ENCODE data around the gene NMRAL1. TPM values are rescaled to one million over a fixed set of nuclear protein-coding genes. Genes with fewer than 3 reads are reported as not detected.

Gene NMRAL1
- polyA plus RNA-seq, 3 donors: 45.0 to 49.8 (median 48.8) TPM

- no peak for DNase-seq
These were observed 43.4 kb downstream of the NMRAL1 start for GRCh38 chr16:4431023-4431422.

GRCh38 chr16:4428500-4428899 is 45.9 kb downstream of the NMRAL1 start:
- DNase-seq: no peak

- no peak for DNase-seq
These were observed 47.6 kb downstream of the NMRAL1 start for GRCh38 chr16:4426722-4427372.

- DNase-seq: no peak
These were observed 48.3 kb downstream of the NMRAL1 start for GRCh38 chr16:4426021-4426684.

GRCh38 chr16:4425378-4426020 is 48.9 kb downstream of the NMRAL1 start, which contains the start of gene DNAJA3:
Gene DNAJA3 (plus strand): TSS chr16:4425868. CDS start chr16:4425882, 14 bp downstream.
- DNase-seq: peak; percentile 91

- DNase-seq: no peak
These were observed 53.8 kb downstream of the NMRAL1 start for GRCh38 chr16:4420505-4421105.

GRCh38 chr16:4419402-4419959 is 54.9 kb downstream of the NMRAL1 start:
- DNase-seq: no peak

GRCh38 chr16:4416200-4417032 is 58.0 kb downstream of the NMRAL1 start, which contains the start of gene CORO7:
Gene CORO7 (minus strand): TSS chr16:4416596. CDS start chr16:4416518, 78 bp downstream.
- DNase-seq: peak; percentile 90

- no peak for DNase-seq
These were observed 58.8 kb downstream of the NMRAL1 start for GRCh38 chr16:4415538-4416199.

GRCh38 chr16:4414187-4414917 is 60.1 kb downstream of the NMRAL1 start:
- DNase-seq: no peak

- no peak for DNase-seq
These were observed 61.6 kb downstream of the NMRAL1 start for GRCh38 chr16:4412854-4413253.

GRCh38 chr16:4412159-4412558 is 62.3 kb downstream of the NMRAL1 start:
- DNase-seq: no peak

Other genes starting within 250 kb of the NMRAL1 start
- gene SRL, start 232.5 kb downstream of the NMRAL1 start, polyA plus RNA-seq (ENCODE audit: insufficient read length in 3 of 3): 1 to 10 TPM; 1.1 to 1.6 (median 1.2) TPM
- gene TFAP4, start 201.6 kb downstream of the NMRAL1 start, polyA plus RNA-seq (ENCODE audit: insufficient read length in 3 of 3): 10 to 100 TPM; 21.6 to 27.1 (median 22.1) TPM
- 10 to 100 TPM; 46.2 to 52.4 (median 50.6) TPM for gene GLIS2, start 158.6 kb downstream of the NMRAL1 start, polyA plus RNA-seq (ENCODE audit: insufficient read length in 3 of 3)
- gene PAM16, start 123.3 kb downstream of the NMRAL1 start, polyA plus RNA-seq (ENCODE audit: insufficient read length in 3 of 3): 10 to 100 TPM; 25.3 to 33.4 (median 30.7) TPM
- 10 to 100 TPM; 53.6 to 74.6 (median 67.2) TPM for gene VASN, start 102.8 kb downstream of the NMRAL1 start, polyA plus RNA-seq (ENCODE audit: insufficient read length in 3 of 3)
- gene CORO7, start 58.0 kb downstream of the NMRAL1 start, polyA plus RNA-seq (ENCODE audit: insufficient read length in 3 of 3): 10 to 100 TPM; 21.2 to 25.0 (median 24.6) TPM
- 10 to 100 TPM; 37.6 to 48.6 (median 44.2) TPM for gene DNAJA3, start 48.8 kb downstream of the NMRAL1 start, polyA plus RNA-seq (ENCODE audit: insufficient read length in 3 of 3)
- 10 to 100 TPM; 41.2 to 54.5 (median 47.8) TPM for gene HMOX2, start 1.8 kb upstream of the NMRAL1 start, polyA plus RNA-seq (ENCODE audit: insufficient read length in 3 of 3)
- gene CDIP1, start 64.1 kb upstream of the NMRAL1 start, polyA plus RNA-seq (ENCODE audit: insufficient read length in 3 of 3): 10 to 100 TPM; 32.3 to 35.9 (median 32.6) TPM
- gene C16orf96, start 81.7 kb upstream of the NMRAL1 start, polyA plus RNA-seq (ENCODE audit: insufficient read length in 3 of 3): under 1 TPM; 0.28 to 0.40 (median 0.38) TPM
- gene UBALD1, start 140.3 kb upstream of the NMRAL1 start, polyA plus RNA-seq (ENCODE audit: insufficient read length in 3 of 3): 10 to 100 TPM; 23.4 to 28.5 (median 23.9) TPM
- 10 to 100 TPM; 52.3 to 70.1 (median 63.2) TPM for gene MGRN1, start 150.2 kb upstream of the NMRAL1 start, polyA plus RNA-seq (ENCODE audit: insufficient read length in 3 of 3)
- 10 to 100 TPM; 46.2 to 55.8 (median 55.0) TPM for gene NUDT16L1, start 218.9 kb upstream of the NMRAL1 start, polyA plus RNA-seq (ENCODE audit: insufficient read length in 3 of 3)